Activated T-cell treated with anti-CD3 and anti-CD28 coated beads, Interleukin-2, amount 50 U/mL, for 48 hours (primary cell): ENCODE data around the gene MCCD1.

Source experiments
- DNase-seq, 2 experiments: peaks; one replicate each; pipeline ENCODE4 v3.0.0-alpha.2; 2020

The MCCD1 gene

GRCh38 chr6:31513456-31514165 is 15.2 kb upstream of the MCCD1 start:
- DNase-seq, result peak in 1 of 2 experiments; percentile 12

- no peak for DNase-seq
Measured at GRCh38 chr6:31521835-31522234, 6.9 kb upstream of the MCCD1 start.

GRCh38 chr6:31525553-31525931 is 3.2 kb upstream of the MCCD1 start:
- no peak for DNase-seq

- peak; percentile 18 to 19 for DNase-seq
Measured at GRCh38 chr6:31525932-31526591, 2.7 kb upstream of the MCCD1 start.

GRCh38 chr6:31528307-31528777 is 420 bp upstream of the MCCD1 start:
- peak in 1 of 2 experiments; percentile 23 for DNase-seq

- DNase-seq, result no peak
Measured at GRCh38 chr6:31529329-31530150, 778 bp downstream of the MCCD1 start.

DNA sequence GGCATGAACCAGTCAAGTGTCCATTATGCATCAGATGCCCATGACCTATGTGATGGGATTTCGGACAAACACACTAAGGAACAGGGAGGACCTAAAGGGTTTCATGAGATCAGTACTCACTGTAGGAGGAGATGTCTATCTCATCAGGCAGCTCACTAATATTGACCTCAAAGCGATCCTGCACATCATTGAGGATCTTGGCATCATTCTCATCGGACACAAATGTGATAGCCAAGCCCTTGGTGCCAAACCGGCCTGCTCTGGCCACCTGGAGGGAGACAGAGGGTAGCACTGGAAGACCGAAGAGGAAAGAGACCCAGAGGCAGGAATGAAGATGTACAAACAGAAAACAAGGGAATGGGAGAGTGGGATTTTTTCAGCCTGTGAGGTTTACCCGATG is 1.9 kb downstream of the MCCD1 start:
- no peak for DNase-seq

GRCh38 chr6:31531162-31531561 is 2.4 kb downstream of the MCCD1 start:
- peak in 1 of 2 experiments; percentile 15 for DNase-seq

DNA sequence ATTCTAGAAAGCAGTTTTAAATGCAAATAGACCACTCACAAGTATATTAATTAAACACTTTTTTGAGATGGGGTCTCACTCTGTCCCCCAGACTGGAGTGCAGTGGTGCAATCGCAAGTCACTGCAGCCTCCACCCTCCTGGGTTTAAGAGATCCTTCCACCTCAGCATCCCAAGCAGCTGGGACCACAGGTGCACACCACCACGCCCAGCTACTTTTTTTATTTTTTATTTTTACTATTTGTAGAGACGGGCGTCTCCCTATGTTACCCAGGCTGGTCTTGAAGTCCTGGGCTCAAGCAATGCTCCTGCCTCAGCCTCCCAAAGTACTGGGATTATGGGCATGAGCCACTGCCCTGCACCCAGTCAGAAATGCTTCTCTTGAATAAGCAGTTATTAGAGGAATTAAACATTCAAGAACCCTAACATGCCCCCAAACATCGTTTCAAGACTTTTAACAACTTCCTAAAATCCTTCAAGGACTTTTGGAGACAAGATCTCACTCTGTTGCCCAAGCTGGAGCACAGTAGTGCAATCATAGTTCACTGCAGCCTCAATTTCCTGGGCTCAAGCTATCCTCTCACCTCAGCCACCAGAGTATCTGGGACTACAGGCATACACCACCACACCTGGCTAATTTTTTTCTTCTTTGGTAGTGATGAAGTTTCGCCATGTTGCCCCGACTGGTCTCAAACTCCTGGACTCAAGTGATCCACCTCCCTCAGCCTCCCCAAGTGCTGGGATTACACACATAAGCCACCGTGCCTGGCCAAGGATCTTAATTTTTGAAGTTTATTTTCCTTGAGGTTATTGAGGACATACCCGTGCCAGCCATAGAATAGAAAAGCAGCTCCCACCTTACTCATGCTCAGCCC is 3.2 kb downstream of the MCCD1 start:
- peak in 1 of 2 experiments; percentile 15 for DNase-seq

- DNase-seq, result peak in 1 of 2 experiments; percentile 15
Measured at GRCh38 chr6:31532644-31533454, 4.1 kb downstream of the MCCD1 start.

DNA sequence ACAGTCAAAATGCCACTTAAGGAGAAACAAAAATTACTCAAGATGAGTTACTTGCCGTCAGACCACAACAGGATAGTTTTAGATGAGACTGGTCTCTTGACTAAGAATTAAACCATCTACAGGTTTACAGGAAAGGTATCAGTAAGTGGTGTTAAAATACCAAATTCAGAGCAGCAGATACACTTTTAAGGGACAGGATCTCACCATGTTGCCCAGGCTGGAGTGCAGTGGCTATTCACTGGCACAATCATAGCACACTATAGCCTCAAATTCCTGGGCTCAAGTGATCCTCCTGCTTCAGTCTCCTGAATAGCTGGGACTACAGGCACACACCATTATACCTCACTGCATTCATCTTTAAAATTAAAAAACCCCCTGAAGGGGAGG is 4.7 kb downstream of the MCCD1 start:
- peak in 1 of 2 experiments; percentile 14 for DNase-seq

- DNase-seq, result peak in 1 of 2 experiments; percentile 21
Measured at GRCh38 chr6:31534011-31534410, 5.2 kb downstream of the MCCD1 start.

GRCh38 chr6:31534521-31535040 is 5.8 kb downstream of the MCCD1 start:
- DNase-seq, result no peak

DNA sequence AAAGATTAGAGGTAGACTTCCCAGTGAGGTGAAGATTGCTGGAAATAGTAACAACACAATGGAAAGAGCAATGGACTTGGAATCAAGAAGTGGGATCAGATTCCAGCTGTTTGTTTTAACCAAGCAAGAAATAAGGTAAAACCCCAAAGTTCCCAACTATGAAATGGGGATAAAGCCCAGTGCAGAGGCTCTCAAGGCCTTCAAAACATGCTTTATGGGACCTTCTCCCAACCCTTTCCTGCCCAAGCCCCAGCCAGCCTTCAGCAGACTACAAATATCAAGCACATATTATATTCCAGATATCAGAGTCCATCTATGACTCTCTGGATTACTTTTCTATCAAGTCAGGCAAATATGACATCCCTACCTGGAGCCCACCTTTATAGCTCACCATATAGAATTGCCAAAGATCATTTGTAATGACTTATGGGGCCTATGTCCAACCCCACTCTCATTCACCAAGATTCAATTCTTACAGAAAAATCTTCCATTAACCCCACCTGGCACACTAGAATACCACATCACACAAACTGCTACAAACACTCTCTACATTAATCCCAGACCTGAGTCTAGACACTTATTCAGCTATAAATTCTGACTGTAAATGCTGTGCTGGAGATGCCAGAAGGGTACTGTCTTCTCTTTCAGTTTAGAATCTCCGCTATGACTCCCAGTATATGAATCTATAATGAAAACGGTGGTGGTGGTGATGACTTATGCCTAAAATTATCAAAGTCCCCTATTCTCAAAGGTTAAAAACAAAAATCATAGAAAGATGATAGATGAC is 7.0 kb downstream of the MCCD1 start:
- DNase-seq, result peak in 1 of 2 experiments; percentile 7

DNA sequence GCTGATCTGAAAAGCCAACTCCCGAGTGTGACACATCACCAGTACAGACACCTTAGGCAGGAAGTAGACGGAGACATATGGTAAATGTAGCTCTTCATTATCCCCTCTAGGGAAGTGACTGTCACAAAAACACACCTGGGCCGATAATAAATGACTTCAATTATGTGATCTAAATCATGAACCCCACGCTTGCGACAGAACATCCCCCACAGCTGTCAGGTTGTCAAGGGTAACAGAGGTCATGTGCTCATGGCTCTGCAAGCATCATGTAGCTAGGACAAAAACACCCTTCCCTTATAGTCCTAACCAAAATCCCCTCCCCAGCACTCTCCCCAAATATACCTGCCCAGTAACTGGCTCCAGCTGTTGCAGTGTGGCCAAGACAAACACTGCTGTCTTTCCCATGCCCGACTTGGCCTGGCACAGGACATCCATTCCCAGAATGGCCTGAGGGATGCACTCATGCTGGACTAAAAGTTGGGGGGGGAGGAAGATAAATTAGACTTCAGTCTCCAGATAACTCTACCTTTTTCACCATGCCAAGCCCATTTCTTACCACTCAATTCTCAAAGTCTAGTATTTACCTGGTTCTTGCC is 10.1 kb downstream of the MCCD1 start:
- DNase-seq, result peak in 1 of 2 experiments; percentile 22

DNA sequence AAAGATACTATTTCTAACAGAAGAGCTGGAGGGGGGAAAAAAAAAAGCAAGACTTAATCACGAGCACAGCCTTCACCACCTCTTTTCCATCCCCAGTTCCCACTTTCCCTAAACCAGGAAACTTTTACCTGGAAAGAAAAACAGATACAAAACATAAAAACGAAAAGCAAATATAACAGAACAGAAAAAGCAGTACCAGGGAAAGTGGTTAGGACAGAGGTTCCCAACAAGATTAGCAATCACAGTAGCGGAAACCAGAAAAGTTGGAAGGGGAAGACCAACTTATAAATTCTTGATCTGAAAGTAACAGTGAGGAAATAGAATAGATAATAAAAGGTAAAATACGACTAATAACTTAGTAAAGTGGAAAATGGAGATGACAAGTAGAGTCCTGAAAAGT is 11.9 kb downstream of the MCCD1 start:
- no peak for DNase-seq

GRCh38 chr6:31541059-31541657 is 12.4 kb downstream of the MCCD1 start:
- DNase-seq, result peak; percentile 71 to 72

DNA sequence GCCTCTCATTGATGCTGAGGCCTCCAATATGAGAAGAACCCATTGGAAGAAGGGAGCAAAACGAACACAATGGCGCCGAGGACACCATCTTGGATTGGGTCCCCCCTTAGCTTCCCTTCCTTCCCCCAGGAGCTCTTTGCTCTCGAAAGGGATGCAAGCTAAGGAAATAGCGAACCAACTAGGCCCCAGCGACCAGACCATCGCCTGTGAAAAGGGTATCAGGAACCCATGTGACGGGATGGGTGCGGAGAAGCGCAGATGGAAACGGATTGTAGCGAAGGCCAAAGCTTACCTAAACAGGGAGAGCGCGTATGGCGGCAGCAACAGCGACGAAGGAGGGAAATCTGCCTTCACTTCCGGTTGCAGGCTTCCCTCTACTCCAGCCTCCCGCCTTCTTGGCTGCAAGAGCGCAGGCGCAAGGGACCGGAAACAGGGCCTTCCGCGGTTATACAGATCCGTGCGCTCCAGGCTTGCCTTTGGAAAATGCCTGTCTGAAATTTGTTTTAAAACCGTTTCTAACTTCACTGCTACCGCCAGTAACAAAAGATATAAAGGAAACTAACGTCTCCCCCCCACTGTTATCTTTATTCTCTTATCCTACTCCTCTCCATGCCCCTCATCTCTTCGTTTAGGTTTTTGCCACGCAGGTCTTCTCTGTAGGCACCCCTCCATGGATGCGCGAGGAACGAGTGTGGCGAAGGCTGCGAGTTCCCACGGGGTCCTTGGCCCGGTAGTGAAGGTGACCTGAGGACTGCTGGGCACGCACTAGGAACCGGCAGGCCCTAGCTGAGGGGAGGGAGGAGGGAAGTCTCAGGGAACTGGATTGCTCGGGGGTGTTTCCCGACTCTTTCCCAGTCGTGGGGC is 13.1 kb downstream of the MCCD1 start, which contains the start of gene DDX39B:
TSS of gene DDX39B (minus strand) at position 346 of the 864 bp plus-strand sequence. CDS start 1,471 bp downstream, outside the sequence.
- peak; percentile 93 to 94 for DNase-seq
